SK-N-MC (cell line): ENCODE results near the gene FBXW7.

ENCODE experiments used
- DNase-seq: peaks from one replicate; pipeline ENCODE4 v3.0.0-alpha.2; 2011; ENCODE audit warnings: low read depth, low spot score
- H3K27ac ChIP-seq: fragments of 200-600 bp; sonication (generic); 2 replicates; pipeline ENCODE4 v1.5.1; 2016; ENCODE audit warnings: mixed run types
- H3K36me3 ChIP-seq: fragments of 200-600 bp; sonication (generic); 2 replicates; pipeline ENCODE4 v1.6.1; 2017; ENCODE audit warnings: antibody characterized with exemption, low read length, mixed read lengths; ENCODE audit not compliant: insufficient read depth
- H3K4me3 ChIP-seq: fragments of 200-600 bp; sonication (generic); 2 replicates; pipeline ENCODE4 v1.5.1; 2016
- H3K9ac ChIP-seq: fragments of 200-600 bp; sonication (generic); 2 replicates; pipeline ENCODE4 v1.8.0; 2017; ENCODE audit warnings: mixed run types, mixed read lengths; ENCODE audit not compliant: insufficient read length
- H3K9me3 ChIP-seq: fragments of 200-600 bp; sonication (generic); 2 replicates; pipeline ENCODE4 v1.6.1; 2017; ENCODE audit warnings: low read depth, mild to moderate bottlenecking, antibody characterized with exemption, low read length, moderate library complexity, mixed read lengths
- EZH2 ChIP-seq: fragments of 200-600 bp; sonication (generic); IDR thresholded peaks from one replicate; pipeline ENCODE4 v1.6.1; 2017; ENCODE audit warnings: antibody characterized with exemption
- FOXP2 ChIP-seq: optimal IDR thresholded peaks from 2 replicates; pipeline ENCODE3; 2011; ENCODE audit warnings: mild to moderate bottlenecking, moderate library complexity; ENCODE audit not compliant: insufficient read depth; ENCODE audit errors: extremely low read length, control extremely low read depth
- POLR2AphosphoS5 ChIP-seq: IDR thresholded peaks from 2 replicates; pipeline ENCODE4 v1.6.1; 2012; ENCODE audit warnings: mild to moderate bottlenecking, low read depth, low read length, borderline replicate concordance

FBXW7 gene

GRCh38 chr4:152500275-152500674, 35.6 kb downstream of the FBXW7 start:
- Histone ChIP-seq H3K9ac (no peak overlapping the region), H3K27ac (no peak overlapping the region), H3K9me3 (no peaks in the 10 kb centered on the region), H3K4me3 (no peak overlapping the region), H3K36me3 (no peaks in the 10 kb centered on the region)
- TF ChIP-seq FOXP2: no peak
- DNase-seq: no peak

- Histone ChIP-seq H3K9ac (no peak overlapping the region), H3K9me3 (no peaks in the 10 kb centered on the region), H3K4me3 (no peak overlapping the region), H3K27ac (no peak overlapping the region), H3K36me3 (no peaks in the 10 kb centered on the region)
- TF ChIP-seq POLR2AphosphoS5 (no peak), FOXP2 (no peak), EZH2 (no peak)
- no peak for DNase-seq
Observed at GRCh38 chr4:152499344-152499743, 36.5 kb downstream of the FBXW7 start.

- Histone ChIP-seq H3K4me3 (no peak overlapping the region), H3K9me3 (no peaks in the 10 kb centered on the region), H3K27ac (no peak overlapping the region), H3K36me3 (0 out of 2 replicates have a peak, but pooled peaks cover 3% of the 10 kb centered on the region), H3K9ac (no peak overlapping the region)
- DNase-seq: no peak
- TF ChIP-seq EZH2: no peak
- no peak for TF ChIP-seq FOXP2
- TF ChIP-seq POLR2AphosphoS5: no peak
Observed at GRCh38 chr4:152494020-152494419, 41.9 kb downstream of the FBXW7 start.

GRCh38 chr4:152488246-152488645, 47.6 kb downstream of the FBXW7 start:
- no peaks in the 10 kb centered on the region for H3K9me3 ChIP-seq
- no peak for TF ChIP-seq EZH2
- TF ChIP-seq FOXP2: no peak
- H3K36me3 ChIP-seq: 0 out of 2 replicates have a peak, but pooled peaks cover 3% of the 10 kb centered on the region
- no peak overlapping the region for H3K4me3 ChIP-seq
- no peak overlapping the region for H3K9ac ChIP-seq
- H3K27ac ChIP-seq: no peak overlapping the region
- no peak for DNase-seq

- H3K4me3 ChIP-seq: no peak overlapping the region
- TF ChIP-seq FOXP2 (no peak), POLR2AphosphoS5 (no peak), EZH2 (no peak)
- H3K9me3 ChIP-seq: no peaks in the 10 kb centered on the region
- H3K36me3 ChIP-seq: peaks cover 10% of the 10 kb centered on the region; the same call in 1 of the 2 replicates
- H3K27ac ChIP-seq: no peak overlapping the region
- DNase-seq: no peak
- H3K9ac ChIP-seq: no peak overlapping the region
Observed at GRCh38 chr4:152486429-152487389, 49.2 kb downstream of the FBXW7 start.

- H3K4me3 ChIP-seq: no peak overlapping the region
- no peaks in the 10 kb centered on the region for H3K9me3 ChIP-seq
- no peak for TF ChIP-seq EZH2
- TF ChIP-seq POLR2AphosphoS5: no peak
- no peak for TF ChIP-seq FOXP2
- no peak overlapping the region for H3K9ac ChIP-seq
- no peak overlapping the region for H3K27ac ChIP-seq
- DNase-seq: no peak
- peaks cover 10% of the 10 kb centered on the region; the same call in 1 of the 2 replicates for H3K36me3 ChIP-seq
Observed at GRCh38 chr4:152485726-152486276, 50.1 kb downstream of the FBXW7 start.

- Histone ChIP-seq H3K27ac (no peak overlapping the region), H3K9me3 (peaks cover 3% of the 10 kb centered on the region; the same call in 1 of the 2 replicates), H3K36me3 (peaks cover 7% of the 10 kb centered on the region; the same call in 1 of the 2 replicates), H3K4me3 (no peak overlapping the region), H3K9ac (no peak overlapping the region)
- DNase-seq: no peak
- no peak for TF ChIP-seq FOXP2
- TF ChIP-seq EZH2: no peak
- no peak for TF ChIP-seq POLR2AphosphoS5
Observed at GRCh38 chr4:152482211-152482610, 53.7 kb downstream of the FBXW7 start.

GRCh38 chr4:152480901-152481300, 55.0 kb downstream of the FBXW7 start:
- Histone ChIP-seq H3K27ac (no peak overlapping the region), H3K4me3 (no peak overlapping the region), H3K9me3 (peaks cover 3% of the 10 kb centered on the region; the same call in 1 of the 2 replicates), H3K36me3 (peaks cover 7% of the 10 kb centered on the region; the same call in 1 of the 2 replicates), H3K9ac (no peak overlapping the region)
- TF ChIP-seq FOXP2 (no peak), POLR2AphosphoS5 (no peak), EZH2 (no peak)
- no peak for DNase-seq

- TF ChIP-seq POLR2AphosphoS5 (no peak), FOXP2 (no peak), EZH2 (no peak)
- no peak overlapping the region for H3K4me3 ChIP-seq
- H3K36me3 ChIP-seq: peaks cover 7% of the 10 kb centered on the region; the same call in 1 of the 2 replicates
- H3K9ac ChIP-seq: no peak overlapping the region
- H3K9me3 ChIP-seq: peaks cover 3% of the 10 kb centered on the region; the same call in 1 of the 2 replicates
- no peak overlapping the region for H3K27ac ChIP-seq
- DNase-seq: no peak
Observed at GRCh38 chr4:152480326-152480725, 55.6 kb downstream of the FBXW7 start.
